D721Med (cell line): ENCODE results near the gene TRRAP.

Experiments used
- DNase-seq: peaks from one replicate; pipeline ENCODE4 v3.0.0; 2011; ENCODE audit warnings: low spot score; ENCODE audit not compliant: insufficient read length
- FAIRE-seq: peaks from 2 replicates; lab custom pipeline; 2011; peaks lifted over from hg19 to GRCh38; lab: Jason Lieb, UNC
- CTCF ChIP-seq: IDR thresholded peaks from 2 replicates; pipeline ENCODE4 v1.5.1; 2012; ENCODE audit warnings: mild to moderate bottlenecking, control low read depth; ENCODE audit not compliant: insufficient read depth; ENCODE audit errors: missing control alignments

Gene TRRAP

GRCh38 chr7:98996150-98996552 is 117.8 kb downstream of the TRRAP start:
- no peak for FAIRE-seq
- no peak for TF ChIP-seq CTCF
- no peak for DNase-seq

- DNase-seq, result no peak
- TF ChIP-seq CTCF, result no peak
- FAIRE-seq, result no peak
Measured at GRCh38 chr7:98997846-98998245, 119.5 kb downstream of the TRRAP start.

GRCh38 chr7:98998821-98999725 is 120.7 kb downstream of the TRRAP start:
- FAIRE-seq (no peak), DNase-seq (no peak)
- TF ChIP-seq CTCF, result no peak

- no peak for TF ChIP-seq CTCF
- FAIRE-seq (no peak), DNase-seq (no peak)
Measured at GRCh38 chr7:99000196-99000903, 122.0 kb downstream of the TRRAP start.

GRCh38 chr7:99000904-99001465 is 122.7 kb downstream of the TRRAP start:
- DNase-seq, result no peak
- no peak for TF ChIP-seq CTCF
- no peak for FAIRE-seq

- TF ChIP-seq CTCF, result no peak
- FAIRE-seq (no peak), DNase-seq (no peak)
Measured at GRCh38 chr7:99001482-99002147, 123.3 kb downstream of the TRRAP start.
